OCI-LY7 (cell line): Measurements from ENCODE around the gene IP6K2. TPM values are rescaled to one million over a fixed set of nuclear protein-coding genes. Genes with fewer than 3 reads are reported as not detected.

ENCODE experiments used
- BruUV-seq: library from RNA; stranded (reverse); fragments of 400-500 nt; replicated peaks from 2 replicates; lab custom pipeline; 2021; lab: Mats Ljungman, UMichigan
- CTCF ChIA-PET: fragments of 300-600 bp; sonication (Branson Sonifier 250); formaldehyde crosslinking; loops from one replicate; lab custom pipeline; 2022; ENCODE audit warnings: antibody characterized with exemption; ENCODE audit not compliant: unreplicated experiment; lab: Charles Lee
- POLR2A ChIA-PET: fragments of 300-600 bp; sonication (Branson Sonifier 250); formaldehyde crosslinking; loops from one replicate; lab custom pipeline; 2022; ENCODE audit warnings: antibody characterized with exemption; lab: Charles Lee
- DNase-seq: peaks from one replicate; pipeline ENCODE4 v3.0.0-alpha.2; 2015; ENCODE audit warnings: low spot score
- H2AFZ ChIP-seq: fragments of 200-600 bp; sonication (generic), shearing (Covaris generic); 2 replicates; pipeline ENCODE4 v1.6.1; 2014; ENCODE audit warnings: mild to moderate bottlenecking, antibody characterized with exemption, low read length, moderate library complexity
- H3K27ac ChIP-seq: fragments of 200-600 bp; sonication (generic); 2 replicates; pipeline ENCODE4 v1.5.1; 2014; ENCODE audit warnings: mixed run types, low read depth, mild to moderate bottlenecking, moderate library complexity, low read length, inconsistent platforms; ENCODE audit not compliant: poor library complexity, severe bottlenecking
- H3K36me3 ChIP-seq: fragments of 200-600 bp; sonication (generic); 2 replicates; pipeline ENCODE4 v1.6.1; 2014; ENCODE audit warnings: mild to moderate bottlenecking, antibody characterized with exemption, low read length, moderate library complexity, mixed read lengths; ENCODE audit not compliant: insufficient read depth
- H3K4me1 ChIP-seq: fragments of 200-600 bp; sonication (generic); 2 replicates; pipeline ENCODE4 v1.5.1; 2014; ENCODE audit warnings: mild to moderate bottlenecking, low read length; ENCODE audit not compliant: insufficient read depth, poor library complexity, severe bottlenecking
- H3K4me2 ChIP-seq: fragments of 200-600 bp; sonication (generic); 2 replicates; pipeline ENCODE4 v1.6.1; 2014; ENCODE audit warnings: mild to moderate bottlenecking, low read length
- H3K4me3 ChIP-seq: fragments of 200-600 bp; sonication (generic); 2 replicates; pipeline ENCODE4 v1.5.1; 2014; ENCODE audit warnings: mild to moderate bottlenecking, low read depth, low read length; ENCODE audit not compliant: poor library complexity, severe bottlenecking
- H3K79me2 ChIP-seq: fragments of 200-600 bp; sonication (generic); 2 replicates; pipeline ENCODE4 v1.6.1; 2016; ENCODE audit warnings: low read depth, mild to moderate bottlenecking, low read length, moderate library complexity, mixed read lengths; ENCODE audit not compliant: insufficient read depth
- H3K9me2 ChIP-seq: fragments of 200-600 bp; sonication (generic); 2 replicates; pipeline ENCODE4 v1.6.1; 2016; ENCODE audit warnings: mild to moderate bottlenecking, low read length, mixed read lengths; ENCODE audit not compliant: insufficient read depth
- H3K9me3 ChIP-seq: fragments of 200-600 bp; sonication (generic); 2 replicates; pipeline ENCODE4 v1.6.1; 2014; ENCODE audit warnings: mild to moderate bottlenecking, mixed run types, low read length, mixed read lengths
- H4K20me1 ChIP-seq: fragments of 200-600 bp; sonication (generic); 2 replicates; pipeline ENCODE4 v1.6.1; 2014; ENCODE audit warnings: mild to moderate bottlenecking, antibody characterized with exemption, low read length, moderate library complexity, mixed read lengths; ENCODE audit not compliant: insufficient read depth
- EZH2phosphoT487 ChIP-seq: fragments of 200-600 bp; sonication (generic); IDR thresholded peaks from 2 replicates; pipeline ENCODE4 v1.6.1; 2018; ENCODE audit warnings: low read depth, borderline replicate concordance, mild to moderate bottlenecking, mixed run types, antibody characterized with exemption, low read length, moderate library complexity, mixed read lengths
- intact Hi-C: fragments of 100-400 bp; cut with micrococcal nuclease; formaldehyde crosslinking; loops from one replicate; pipeline ENCODE4 v1.10.0; 2022; ENCODE audit not compliant: unreplicated experiment
- total RNA-seq, 2 experiments: library from RNA; depleted of rRNA in 1 of 2; stranded (reverse); fragments of >200 nt in 1 of 2; shearing (Covaris generic) in 1 of 2; gene quantifications; 2 replicates each; pipeline ENCODE4 v1.2.3, GENCODE V29; 2014 to 2022
- TF ChIP-seq, protein P1 (sequence below): fragments of 200-600 bp; sonication (generic); conservative IDR thresholded peaks from 2 replicates; pipeline ENCODE4 v1.5.1; 2014; ENCODE audit warnings: mild to moderate bottlenecking, antibody characterized with exemption, low read length, moderate library complexity, mixed read lengths

Gene IP6K2
- total RNA-seq, 2 experiments from 2014 or later = 77.0 to 92.7 TPM

- no peaks in the 10 kb centered on the region for H3K79me2 ChIP-seq
- intact Hi-C loops = no loop called here
- H3K27ac ChIP-seq = no peak overlapping the region
- no TSS peak for BruUV-seq
- no peaks in the 10 kb centered on the region for H3K36me3 ChIP-seq
- no peaks in the 10 kb centered on the region for H3K9me2 ChIP-seq
- no peak overlapping the region for H2AFZ ChIP-seq
- DNase-seq = no peak
- H3K4me2 ChIP-seq = no peak overlapping the region
- H4K20me1 ChIP-seq = no peaks in the 10 kb centered on the region
- TF ChIP-seq, protein P1, sequence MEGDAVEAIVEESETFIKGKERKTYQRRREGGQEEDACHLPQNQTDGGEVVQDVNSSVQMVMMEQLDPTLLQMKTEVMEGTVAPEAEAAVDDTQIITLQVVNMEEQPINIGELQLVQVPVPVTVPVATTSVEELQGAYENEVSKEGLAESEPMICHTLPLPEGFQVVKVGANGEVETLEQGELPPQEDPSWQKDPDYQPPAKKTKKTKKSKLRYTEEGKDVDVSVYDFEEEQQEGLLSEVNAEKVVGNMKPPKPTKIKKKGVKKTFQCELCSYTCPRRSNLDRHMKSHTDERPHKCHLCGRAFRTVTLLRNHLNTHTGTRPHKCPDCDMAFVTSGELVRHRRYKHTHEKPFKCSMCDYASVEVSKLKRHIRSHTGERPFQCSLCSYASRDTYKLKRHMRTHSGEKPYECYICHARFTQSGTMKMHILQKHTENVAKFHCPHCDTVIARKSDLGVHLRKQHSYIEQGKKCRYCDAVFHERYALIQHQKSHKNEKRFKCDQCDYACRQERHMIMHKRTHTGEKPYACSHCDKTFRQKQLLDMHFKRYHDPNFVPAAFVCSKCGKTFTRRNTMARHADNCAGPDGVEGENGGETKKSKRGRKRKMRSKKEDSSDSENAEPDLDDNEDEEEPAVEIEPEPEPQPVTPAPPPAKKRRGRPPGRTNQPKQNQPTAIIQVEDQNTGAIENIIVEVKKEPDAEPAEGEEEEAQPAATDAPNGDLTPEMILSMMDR = no peak
- no peak for TF ChIP-seq EZH2phosphoT487
- no peaks in the 10 kb centered on the region for H3K9me3 ChIP-seq
- no peaks in the 10 kb centered on the region for H3K4me1 ChIP-seq
- ChIA-PET POLR2A (no interaction called here), CTCF (no interaction called here)
- H3K4me3 ChIP-seq = no peak overlapping the region
These were observed 71.9 kb downstream of the IP6K2 start for GRCh38 chr3:48644898-48645760.

DNA sequence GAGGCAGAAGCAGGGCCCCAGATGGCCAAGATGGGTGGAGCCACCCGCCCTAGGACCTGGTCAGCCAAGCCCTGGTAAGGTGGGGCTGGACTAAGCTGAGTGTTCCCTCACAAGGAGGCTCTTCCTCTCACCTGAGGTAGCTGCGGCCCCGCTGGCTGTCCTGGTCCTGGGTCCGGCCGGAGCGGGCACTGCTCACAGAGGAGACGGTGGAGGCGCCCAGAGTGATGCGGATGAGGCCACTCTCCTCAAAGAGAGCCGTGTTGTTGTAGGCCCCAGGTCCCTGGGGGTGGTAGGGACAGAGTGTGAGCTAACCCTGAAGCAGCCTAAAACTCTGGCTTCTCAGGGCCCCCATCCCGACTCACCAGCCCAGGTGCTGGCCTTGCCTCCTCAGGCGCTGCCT is 74.4 kb downstream of the IP6K2 start:
- no peak overlapping the region for H3K4me3 ChIP-seq
- no peaks in the 10 kb centered on the region for H3K9me3 ChIP-seq
- H4K20me1 ChIP-seq = no peaks in the 10 kb centered on the region
- no peak for DNase-seq
- H2AFZ ChIP-seq = no peak overlapping the region
- H3K4me1 ChIP-seq = peaks cover 1% of the 10 kb centered on the region
- TF ChIP-seq, protein P1 = no peak
- TF ChIP-seq EZH2phosphoT487 = no peak
- no TSS peak for BruUV-seq
- no peak overlapping the region for H3K27ac ChIP-seq
- ChIA-PET CTCF (no interaction called here), POLR2A (no interaction called here)
- H3K9me2 ChIP-seq = no peaks in the 10 kb centered on the region
- H3K36me3 ChIP-seq = no peaks in the 10 kb centered on the region
- no peak overlapping the region for H3K4me2 ChIP-seq
- intact Hi-C loops = no loop called here
- H3K79me2 ChIP-seq = no peaks in the 10 kb centered on the region

GRCh38 chr3:48641396-48641795 is 75.6 kb downstream of the IP6K2 start:
- H2AFZ ChIP-seq = no peak overlapping the region
- no TSS peak for BruUV-seq
- H3K4me2 ChIP-seq = no peak overlapping the region
- no peak for TF ChIP-seq EZH2phosphoT487
- TF ChIP-seq, protein P1 = no peak
- H4K20me1 ChIP-seq = no peaks in the 10 kb centered on the region
- no peaks in the 10 kb centered on the region for H3K79me2 ChIP-seq
- H3K9me3 ChIP-seq = no peaks in the 10 kb centered on the region
- no peak for DNase-seq
- intact Hi-C loops = no loop called here
- POLR2A ChIA-PET = no interaction called here
- H3K9me2 ChIP-seq = no peaks in the 10 kb centered on the region
- H3K4me3 ChIP-seq = no peak overlapping the region
- H3K36me3 ChIP-seq = no peaks in the 10 kb centered on the region
- H3K27ac ChIP-seq = no peak overlapping the region
- CTCF ChIA-PET = no interaction called here
- H3K4me1 ChIP-seq = peaks cover 12% of the 10 kb centered on the region
